K562 (cell line): ENCODE results near the gene NPAS1. TPM values are rescaled to one million over a fixed set of nuclear protein-coding genes. Genes with fewer than 3 reads are reported as not detected.
A peak's percentile ranks its signal among the peaks of the same experiment; 100 is the strongest.

Experiments
- ATF3 ChIP-seq, 2 experiments: fragments of 450-650 bp in 1 of 2; sonication (generic) in 1 of 2; formaldehyde crosslinking in 1 of 2; IDR thresholded peaks in 1 of 2; conservative IDR thresholded peaks in 1 of 2; 2 replicates each; pipeline versions ENCODE4 v1.6.1 to v1.8.1; 2016 to 2023; ENCODE audit warnings: mild to moderate bottlenecking in 2 of 2, moderate library complexity in 2 of 2, inconsistent platforms in 1 of 2, missing genetic modification reagents in 1 of 2
- ELK3 ChIP-seq: fragments of 450-650 bp; formaldehyde crosslinking; IDR thresholded peaks from 2 replicates; pipeline ENCODE4 v1.4.0; 2020; ENCODE audit warnings: mild to moderate bottlenecking
- GTF2E2 ChIP-seq: fragments of 200-800 bp; sonication (Bioruptor generic); IDR thresholded peaks from 2 replicates; pipeline ENCODE4 v1.6.1; 2016; ENCODE audit warnings: missing genetic modification characterization, missing compliant biosample characterization
- KLF10 ChIP-seq: fragments of 250-450 bp; sonication (Bioruptor Pico); IDR thresholded peaks from 2 replicates; pipeline ENCODE4 v1.6.1; 2021; ENCODE audit warnings: matching md5 sums
- MAFK ChIP-seq: IDR thresholded peaks from 2 replicates; pipeline ENCODE4 v1.6.1; 2011; ENCODE audit warnings: low read length, improper control_type of control experiment
- MTA2 ChIP-seq: fragments of 450-650 bp; IDR thresholded peaks from 2 replicates; pipeline ENCODE4 v1.6.1; 2016; ENCODE audit warnings: low read depth
- NCOA4 ChIP-seq: fragments of 450-650 bp; IDR thresholded peaks from 2 replicates; pipeline ENCODE4 v1.6.1; 2018; ENCODE audit warnings: mild to moderate bottlenecking; ENCODE audit not compliant: partially characterized antibody
- NELFE ChIP-seq: IDR thresholded peaks from 2 replicates; pipeline ENCODE4 v1.6.1; 2011; ENCODE audit warnings: mild to moderate bottlenecking; ENCODE audit not compliant: insufficient read depth, insufficient read length
- SAFB ChIP-seq: fragments of 200-400 bp; formaldehyde crosslinking; IDR thresholded peaks from 2 replicates; pipeline ENCODE4 v1.6.1; 2017; ENCODE audit warnings: low read depth, low read length, borderline replicate concordance
- TSC22D4 ChIP-seq: fragments of 450-650 bp; IDR thresholded peaks from 2 replicates; pipeline ENCODE4 v1.6.1; 2016; ENCODE audit warnings: missing genetic modification characterization, missing biosample characterization, control low read depth
- ZNF143 ChIP-seq: sonication (generic); formaldehyde crosslinking; IDR thresholded peaks from 2 replicates; pipeline ENCODE4 v1.9.0; 2022; ENCODE audit warnings: mild to moderate bottlenecking, missing genetic modification reagents
- ZNF212 ChIP-seq: fragments of 450-650 bp; formaldehyde crosslinking; IDR thresholded peaks from 2 replicates; pipeline ENCODE4 v1.4.0; 2020; ENCODE audit warnings: mild to moderate bottlenecking
- ZNF263 ChIP-seq: sonication (generic); formaldehyde crosslinking; IDR thresholded peaks from 2 replicates; pipeline ENCODE4 v1.8.0; 2022; ENCODE audit warnings: mild to moderate bottlenecking, missing genetic modification reagents, borderline replicate concordance
- ZNF551 ChIP-seq: fragments of 250-450 bp; sonication (Bioruptor Pico); IDR thresholded peaks from 2 replicates; pipeline ENCODE4 v1.5.0; 2021; ENCODE audit warnings: mild to moderate bottlenecking, moderate library complexity
- polyA plus RNA-seq, 8 experiments: library from polyadenylated mRNA; depleted of rRNA in 4 of 8; stranded (reverse) in 5 of 8; unstranded in 3 of 8; fragments of >200 nt; fragmentation: Nextera tagmentation in 2 of 8; fragmentation: Illumina TruSeq in 1 of 8; extraction: Ambion mirVana in 2 of 8; extraction: Trizol in 1 of 8; gene quantifications; 2 replicates each; pipeline versions ENCODE4 v1.2.1 to v1.2.3, GENCODE V29; 2011 to 2014; ENCODE audit warnings: inconsistent platforms in 1 of 8, missing spikeins in 1 of 8
- total RNA-seq, 7 experiments: library from RNA; depleted of rRNA in 6 of 7; stranded (reverse); fragments of >200 nt in 6 of 7; fragmentation: Illumina TruSeq in 2 of 7; extraction: Trizol in 2 of 7; gene quantifications; 2 replicates each; pipeline versions ENCODE4 v1.2.1 to v1.2.3, GENCODE V29; 2011 to 2021; ENCODE audit warnings: low replicate concordance in 1 of 7
- TF ChIP-seq, protein P1 (sequence below): sonication (generic); formaldehyde crosslinking; IDR thresholded peaks from 2 replicates; pipeline ENCODE4 v1.8.0; 2022; ENCODE audit warnings: mild to moderate bottlenecking, missing genetic modification reagents, borderline replicate concordance
- TF ChIP-seq, protein P2 (sequence below): sonication (generic); formaldehyde crosslinking; IDR thresholded peaks from 2 replicates; pipeline ENCODE4 v1.8.0; 2022; ENCODE audit warnings: mild to moderate bottlenecking, missing genetic modification reagents
- TF ChIP-seq, protein P3 (sequence below): sonication (generic); formaldehyde crosslinking; IDR thresholded peaks from 2 replicates; pipeline ENCODE4 v1.8.1; 2023; ENCODE audit warnings: mild to moderate bottlenecking, missing genetic modification reagents
- TF ChIP-seq, protein P4 (sequence below): sonication (generic); formaldehyde crosslinking; IDR thresholded peaks from 2 replicates; pipeline ENCODE4 v1.8.0; 2022; ENCODE audit warnings: mild to moderate bottlenecking, low read depth, missing genetic modification reagents
- TF ChIP-seq, protein P5 (sequence below): fragments of 250-450 bp; sonication (Bioruptor Pico); IDR thresholded peaks from 2 replicates; pipeline ENCODE4 v1.5.0; 2020; ENCODE audit warnings: mild to moderate bottlenecking, borderline replicate concordance

Gene NPAS1
- total and polyA plus RNA-seq, 9 of the 15 experiments (the other 6 are each of a cell fraction or from before 2014, with no cell fraction given): 0.58 to 5.3 (median 2.0) TPM; not detected in 2

GRCh38 chr19:47013041-47013517 is 6.6 kb upstream of the NPAS1 start (continued):
- no peak for TF ChIP-seq ELK3 (CRISPR knock-in tag)
- TF ChIP-seq, protein P1, sequence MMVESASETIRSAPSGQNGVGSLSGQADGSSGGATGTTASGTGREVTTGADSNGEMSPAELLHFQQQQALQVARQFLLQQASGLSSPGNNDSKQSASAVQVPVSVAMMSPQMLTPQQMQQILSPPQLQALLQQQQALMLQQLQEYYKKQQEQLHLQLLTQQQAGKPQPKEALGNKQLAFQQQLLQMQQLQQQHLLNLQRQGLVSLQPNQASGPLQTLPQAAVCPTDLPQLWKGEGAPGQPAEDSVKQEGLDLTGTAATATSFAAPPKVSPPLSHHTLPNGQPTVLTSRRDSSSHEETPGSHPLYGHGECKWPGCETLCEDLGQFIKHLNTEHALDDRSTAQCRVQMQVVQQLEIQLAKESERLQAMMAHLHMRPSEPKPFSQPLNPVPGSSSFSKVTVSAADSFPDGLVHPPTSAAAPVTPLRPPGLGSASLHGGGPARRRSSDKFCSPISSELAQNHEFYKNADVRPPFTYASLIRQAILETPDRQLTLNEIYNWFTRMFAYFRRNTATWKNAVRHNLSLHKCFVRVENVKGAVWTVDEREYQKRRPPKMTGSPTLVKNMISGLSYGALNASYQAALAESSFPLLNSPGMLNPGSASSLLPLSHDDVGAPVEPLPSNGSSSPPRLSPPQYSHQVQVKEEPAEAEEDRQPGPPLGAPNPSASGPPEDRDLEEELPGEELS (CRISPR knock-in tag): 0 out of 2 replicates have a peak, but pooled peaks have one; percentile 31
- TF ChIP-seq, protein P2, sequence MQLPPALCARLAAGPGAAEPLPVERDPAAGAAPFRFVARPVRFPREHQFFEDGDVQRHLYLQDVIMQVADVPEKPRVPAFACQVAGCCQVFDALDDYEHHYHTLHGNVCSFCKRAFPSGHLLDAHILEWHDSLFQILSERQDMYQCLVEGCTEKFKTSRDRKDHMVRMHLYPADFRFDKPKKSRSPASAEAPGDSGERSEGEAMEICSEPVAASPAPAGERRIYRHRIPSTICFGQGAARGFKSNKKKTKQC (CRISPR knock-in tag): no peak
- TF ChIP-seq ZNF143 (CRISPR knock-in tag): no peak
- no peak for TF ChIP-seq KLF10 (CRISPR knock-in tag)
- TF ChIP-seq, protein P3, sequence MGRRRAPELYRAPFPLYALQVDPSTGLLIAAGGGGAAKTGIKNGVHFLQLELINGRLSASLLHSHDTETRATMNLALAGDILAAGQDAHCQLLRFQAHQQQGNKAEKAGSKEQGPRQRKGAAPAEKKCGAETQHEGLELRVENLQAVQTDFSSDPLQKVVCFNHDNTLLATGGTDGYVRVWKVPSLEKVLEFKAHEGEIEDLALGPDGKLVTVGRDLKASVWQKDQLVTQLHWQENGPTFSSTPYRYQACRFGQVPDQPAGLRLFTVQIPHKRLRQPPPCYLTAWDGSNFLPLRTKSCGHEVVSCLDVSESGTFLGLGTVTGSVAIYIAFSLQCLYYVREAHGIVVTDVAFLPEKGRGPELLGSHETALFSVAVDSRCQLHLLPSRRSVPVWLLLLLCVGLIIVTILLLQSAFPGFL (CRISPR knock-in tag): no peak
- no peak for TF ChIP-seq MTA2
- no peak for TF ChIP-seq MAFK
- no peak for TF ChIP-seq ZNF212 (CRISPR knock-in tag)
- TF ChIP-seq NELFE: no peak
- TF ChIP-seq, protein P4, sequence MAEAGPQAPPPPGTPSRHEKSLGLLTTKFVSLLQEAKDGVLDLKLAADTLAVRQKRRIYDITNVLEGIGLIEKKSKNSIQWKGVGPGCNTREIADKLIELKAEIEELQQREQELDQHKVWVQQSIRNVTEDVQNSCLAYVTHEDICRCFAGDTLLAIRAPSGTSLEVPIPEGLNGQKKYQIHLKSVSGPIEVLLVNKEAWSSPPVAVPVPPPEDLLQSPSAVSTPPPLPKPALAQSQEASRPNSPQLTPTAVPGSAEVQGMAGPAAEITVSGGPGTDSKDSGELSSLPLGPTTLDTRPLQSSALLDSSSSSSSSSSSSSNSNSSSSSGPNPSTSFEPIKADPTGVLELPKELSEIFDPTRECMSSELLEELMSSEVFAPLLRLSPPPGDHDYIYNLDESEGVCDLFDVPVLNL (CRISPR knock-in tag): no peak
- no peak for TF ChIP-seq ZNF551 (CRISPR knock-in tag)
- TF ChIP-seq TSC22D4: no peak
- TF ChIP-seq, protein P5, sequence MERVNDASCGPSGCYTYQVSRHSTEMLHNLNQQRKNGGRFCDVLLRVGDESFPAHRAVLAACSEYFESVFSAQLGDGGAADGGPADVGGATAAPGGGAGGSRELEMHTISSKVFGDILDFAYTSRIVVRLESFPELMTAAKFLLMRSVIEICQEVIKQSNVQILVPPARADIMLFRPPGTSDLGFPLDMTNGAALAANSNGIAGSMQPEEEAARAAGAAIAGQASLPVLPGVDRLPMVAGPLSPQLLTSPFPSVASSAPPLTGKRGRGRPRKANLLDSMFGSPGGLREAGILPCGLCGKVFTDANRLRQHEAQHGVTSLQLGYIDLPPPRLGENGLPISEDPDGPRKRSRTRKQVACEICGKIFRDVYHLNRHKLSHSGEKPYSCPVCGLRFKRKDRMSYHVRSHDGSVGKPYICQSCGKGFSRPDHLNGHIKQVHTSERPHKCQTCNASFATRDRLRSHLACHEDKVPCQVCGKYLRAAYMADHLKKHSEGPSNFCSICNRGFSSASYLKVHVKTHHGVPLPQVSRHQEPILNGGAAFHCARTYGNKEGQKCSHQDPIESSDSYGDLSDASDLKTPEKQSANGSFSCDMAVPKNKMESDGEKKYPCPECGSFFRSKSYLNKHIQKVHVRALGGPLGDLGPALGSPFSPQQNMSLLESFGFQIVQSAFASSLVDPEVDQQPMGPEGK (CRISPR knock-in tag): no peak
- no peak for TF ChIP-seq NCOA4
- no peak for TF ChIP-seq GTF2E2 (tag)
- no peak for TF ChIP-seq SAFB
- TF ChIP-seq ATF3 (IDR thresholded peaks at IDR 0.05): no peak
- TF ChIP-seq ATF3 (CRISPR knock-in tag; conservative IDR thresholded peaks at IDR 0.05): no peak
- no peak for TF ChIP-seq ZNF263 (CRISPR knock-in tag)
